Muscle layer of duodenum (tissue), 2 donors: ENCODE results near the gene RANBP9.

ENCODE experiments used
- H3K27ac ChIP-seq: one replicate; pipeline ENCODE4 v1.7.0; 2013; ENCODE audit warnings: mild to moderate bottlenecking, low read length
- H3K27me3 ChIP-seq: one replicate; pipeline ENCODE4 v1.7.0; 2013; ENCODE audit warnings: low read depth, mild to moderate bottlenecking, control low read depth, low read length
- H3K36me3 ChIP-seq, 2 donors: one replicate each; pipeline ENCODE4 v1.7.0; 2013; ENCODE audit warnings: low read length in 2 of 2, control low read depth in 1 of 2, mild to moderate bottlenecking in 1 of 2; ENCODE audit not compliant: insufficient read depth in 2 of 2, control insufficient read depth in 1 of 2
- H3K4me1 ChIP-seq, 2 donors: one replicate each; pipeline ENCODE4 v1.7.0; 2013; ENCODE audit warnings: low read length in 2 of 2, mild to moderate bottlenecking in 2 of 2, control low read depth in 1 of 2, moderate library complexity in 1 of 2; ENCODE audit not compliant: insufficient read depth in 2 of 2, control insufficient read depth in 1 of 2
- H3K4me3 ChIP-seq, 2 donors: one replicate each; pipeline ENCODE4 v1.7.0; 2013; ENCODE audit warnings: low read length in 2 of 2, low read depth in 1 of 2, mild to moderate bottlenecking in 1 of 2
- H3K9me3 ChIP-seq, 2 donors: one replicate each; pipeline ENCODE4 v1.7.0; 2013; ENCODE audit warnings: low read length in 2 of 2, control low read depth in 1 of 2, mild to moderate bottlenecking in 1 of 2; ENCODE audit not compliant: control insufficient read depth in 1 of 2
- donor health status: healthy.

The RANBP9 gene

GRCh38 chr6:13711733-13712598 lies at the start of gene RANBP9:
Gene RANBP9 (minus strand): TSS chr6:13711835. CDS start chr6:13711505, 330 bp downstream.
- Histone ChIP-seq H3K36me3 (peaks cover 0 to 6% of the 10 kb centered on the region in 2 donors), H3K4me3 (peak within 1 kb of the TSS; percentile 93 to 96), H3K9me3 (no peaks in the 10 kb centered on the region), H3K27ac (peak within 1 kb of the TSS; percentile 98), H3K27me3 (no peaks in the 10 kb centered on the region), H3K4me1 (peaks cover 6 to 18% of the 10 kb centered on the region in 2 donors)

GRCh38 chr6:13760307-13761304 lies 49.0 kb upstream of the RANBP9 start:
- Histone ChIP-seq H3K36me3 (no peaks in the 10 kb centered on the region), H3K4me3 (no peak overlapping the region), H3K27me3 (no peaks in the 10 kb centered on the region), H3K27ac (peak overlapping the region; percentile 56), H3K9me3 (no peaks in the 10 kb centered on the region), H3K4me1 (peaks cover 9 to 12% of the 10 kb centered on the region in 2 donors)

- no peaks in the 10 kb centered on the region for H3K27me3 ChIP-seq
- no peak overlapping the region for H3K27ac ChIP-seq
- H3K4me1 ChIP-seq = peaks cover 9 to 12% of the 10 kb centered on the region in 2 donors
- H3K36me3 ChIP-seq = no peaks in the 10 kb centered on the region
- H3K4me3 ChIP-seq = no peak overlapping the region
- H3K9me3 ChIP-seq = no peaks in the 10 kb centered on the region
Observed at GRCh38 chr6:13759025-13759424, 47.4 kb upstream of the RANBP9 start.

- no peak overlapping the region for H3K4me3 ChIP-seq
- H3K4me1 ChIP-seq = no peaks in the 10 kb centered on the region
- H3K27ac ChIP-seq = no peak overlapping the region
- H3K9me3 ChIP-seq = no peaks in the 10 kb centered on the region
- no peaks in the 10 kb centered on the region for H3K27me3 ChIP-seq
- H3K36me3 ChIP-seq = no peaks in the 10 kb centered on the region
Observed at GRCh38 chr6:13754644-13755043, 43.0 kb upstream of the RANBP9 start.

GRCh38 chr6:13743736-13744127 lies 32.1 kb upstream of the RANBP9 start:
- Histone ChIP-seq H3K27ac (no peak overlapping the region), H3K4me3 (peak overlapping the region in 1 of 2 donors; percentile 35), H3K36me3 (no peaks in the 10 kb centered on the region)

GRCh38 chr6:13742961-13743735 lies 31.5 kb upstream of the RANBP9 start:
- H3K27ac ChIP-seq = no peak overlapping the region
- H3K36me3 ChIP-seq = no peaks in the 10 kb centered on the region
- no peaks in the 10 kb centered on the region for H3K4me1 ChIP-seq
- no peaks in the 10 kb centered on the region for H3K9me3 ChIP-seq
- H3K27me3 ChIP-seq = no peaks in the 10 kb centered on the region
- peak overlapping the region in 1 of 2 donors; percentile 35 for H3K4me3 ChIP-seq

More at GRCh38 chr6:13743736-13744127, 32.1 kb upstream of the RANBP9 start:
- Histone ChIP-seq H3K9me3 (no peaks in the 10 kb centered on the region), H3K4me1 (no peaks in the 10 kb centered on the region), H3K27me3 (no peaks in the 10 kb centered on the region)

- Histone ChIP-seq H3K27ac (no peak overlapping the region), H3K36me3 (no peaks in the 10 kb centered on the region), H3K27me3 (no peaks in the 10 kb centered on the region), H3K9me3 (no peaks in the 10 kb centered on the region), H3K4me3 (no peak overlapping the region), H3K4me1 (no peaks in the 10 kb centered on the region)
Observed at GRCh38 chr6:13741365-13741764, 29.7 kb upstream of the RANBP9 start.

- Histone ChIP-seq H3K4me3 (no peak overlapping the region), H3K36me3 (no peaks in the 10 kb centered on the region), H3K9me3 (no peaks in the 10 kb centered on the region), H3K27ac (no peak overlapping the region), H3K4me1 (no peaks in the 10 kb centered on the region), H3K27me3 (no peaks in the 10 kb centered on the region)
Observed at GRCh38 chr6:13735031-13735430, 23.4 kb upstream of the RANBP9 start.

GRCh38 chr6:13733178-13733887 lies 21.7 kb upstream of the RANBP9 start:
- Histone ChIP-seq H3K27me3 (no peaks in the 10 kb centered on the region), H3K9me3 (no peaks in the 10 kb centered on the region), H3K27ac (peak overlapping the region; percentile 22), H3K4me3 (peak overlapping the region; percentile 38 to 41), H3K36me3 (no peaks in the 10 kb centered on the region), H3K4me1 (no peaks in the 10 kb centered on the region)

GRCh38 chr6:13730704-13731103 lies 19.1 kb upstream of the RANBP9 start:
- Histone ChIP-seq H3K27me3 (no peaks in the 10 kb centered on the region), H3K9me3 (no peaks in the 10 kb centered on the region), H3K4me1 (no peaks in the 10 kb centered on the region), H3K27ac (no peak overlapping the region), H3K36me3 (no peaks in the 10 kb centered on the region), H3K4me3 (no peak overlapping the region)
